Activated naive CD8-positive, alpha-beta T cell (primary cell): ENCODE measurements around the gene NAV2.
"Not testable (repeated sequence)": the region's sequence is repeated elsewhere in the genome, so short reads cannot be mapped to it uniquely, and the experiment has no call there.

Experiments used
- H3K27ac Mint-ChIP-seq: one replicate; pipeline ENCODE4 v1.8.0; 2021; ENCODE audit warnings: mixed read lengths
- H3K27me3 Mint-ChIP-seq: one replicate; pipeline ENCODE4 v1.8.0; 2021; ENCODE audit warnings: mixed read lengths
- H3K36me3 Mint-ChIP-seq: one replicate; pipeline ENCODE4 v1.8.0; 2021; ENCODE audit warnings: mixed read lengths
- H3K4me1 Mint-ChIP-seq: one replicate; pipeline ENCODE4 v1.8.0; 2021; ENCODE audit warnings: low read depth, mixed read lengths
- H3K4me3 Mint-ChIP-seq: one replicate; pipeline ENCODE4 v1.8.0; 2021; ENCODE audit warnings: mild to moderate bottlenecking, mixed read lengths
- H3K9me3 Mint-ChIP-seq: one replicate; pipeline ENCODE4 v1.8.0; 2021; ENCODE audit warnings: low read depth, mixed read lengths

The NAV2 gene

GRCh38 chr11:19924716-19925115 lies 212.1 kb downstream of the NAV2 start:
- H3K36me3 Mint-ChIP-seq: no peaks in the 10 kb centered on the region
- no peak overlapping the region for H3K27ac Mint-ChIP-seq
- H3K4me1 Mint-ChIP-seq: no peaks in the 10 kb centered on the region
- no peaks in the 10 kb centered on the region for H3K9me3 Mint-ChIP-seq
- peaks cover 1% of the 10 kb centered on the region for H3K27me3 Mint-ChIP-seq
- H3K4me3 Mint-ChIP-seq: no peak overlapping the region

DNA sequence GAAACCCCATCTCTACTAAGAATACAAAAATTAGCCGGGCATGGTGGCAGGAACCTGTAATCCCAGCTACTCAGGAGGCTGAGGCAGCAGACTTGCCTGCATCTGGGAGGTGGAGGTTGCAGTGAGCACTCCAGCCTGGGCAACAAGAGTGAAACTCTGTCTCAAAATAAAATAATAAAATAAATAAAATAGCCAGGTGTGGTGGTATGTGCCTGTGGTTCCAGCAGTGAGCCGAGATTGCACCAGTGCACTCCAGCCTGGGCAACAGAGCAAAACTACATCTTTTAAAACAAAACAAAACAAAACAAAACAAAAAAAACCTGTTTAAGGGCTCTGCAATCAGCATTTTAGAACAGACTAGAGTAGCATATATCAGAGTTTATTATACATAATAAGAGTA lies 214.8 kb downstream of the NAV2 start:
- not testable (repeated sequence) for H3K4me3 Mint-ChIP-seq, H3K9me3 Mint-ChIP-seq, H3K27ac Mint-ChIP-seq, H3K4me1 Mint-ChIP-seq, H3K36me3 Mint-ChIP-seq, H3K27me3 Mint-ChIP-seq

DNA sequence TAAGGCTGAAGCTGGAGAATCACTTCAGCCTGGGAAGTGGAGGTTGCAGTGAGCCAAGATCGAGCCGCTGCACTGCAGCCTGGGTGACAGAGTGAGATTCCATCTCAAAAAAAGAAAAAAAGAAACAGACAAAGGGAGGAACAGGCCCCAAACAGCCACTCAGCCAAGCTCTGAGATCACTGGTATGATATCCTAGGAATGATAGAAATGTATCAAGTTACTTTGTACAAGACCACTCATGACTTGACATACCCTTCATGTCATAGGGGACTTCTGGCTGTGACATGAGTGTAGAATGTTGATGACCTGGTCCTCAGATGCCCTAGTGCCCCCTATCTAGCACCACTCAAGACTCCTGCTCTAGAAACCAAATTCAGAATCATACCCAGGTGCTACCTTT lies 216.5 kb downstream of the NAV2 start:
- H3K27ac Mint-ChIP-seq: no peak overlapping the region
- H3K36me3 Mint-ChIP-seq: no peaks in the 10 kb centered on the region
- no peaks in the 10 kb centered on the region for H3K4me1 Mint-ChIP-seq
- H3K27me3 Mint-ChIP-seq: no peaks in the 10 kb centered on the region
- no peak overlapping the region for H3K4me3 Mint-ChIP-seq
- H3K9me3 Mint-ChIP-seq: no peaks in the 10 kb centered on the region

- Mint-ChIP-seq H3K27me3 (no peaks in the 10 kb centered on the region), H3K36me3 (no peaks in the 10 kb centered on the region)
Measured at GRCh38 chr11:19929655-19930054, 217.0 kb downstream of the NAV2 start.

DNA sequence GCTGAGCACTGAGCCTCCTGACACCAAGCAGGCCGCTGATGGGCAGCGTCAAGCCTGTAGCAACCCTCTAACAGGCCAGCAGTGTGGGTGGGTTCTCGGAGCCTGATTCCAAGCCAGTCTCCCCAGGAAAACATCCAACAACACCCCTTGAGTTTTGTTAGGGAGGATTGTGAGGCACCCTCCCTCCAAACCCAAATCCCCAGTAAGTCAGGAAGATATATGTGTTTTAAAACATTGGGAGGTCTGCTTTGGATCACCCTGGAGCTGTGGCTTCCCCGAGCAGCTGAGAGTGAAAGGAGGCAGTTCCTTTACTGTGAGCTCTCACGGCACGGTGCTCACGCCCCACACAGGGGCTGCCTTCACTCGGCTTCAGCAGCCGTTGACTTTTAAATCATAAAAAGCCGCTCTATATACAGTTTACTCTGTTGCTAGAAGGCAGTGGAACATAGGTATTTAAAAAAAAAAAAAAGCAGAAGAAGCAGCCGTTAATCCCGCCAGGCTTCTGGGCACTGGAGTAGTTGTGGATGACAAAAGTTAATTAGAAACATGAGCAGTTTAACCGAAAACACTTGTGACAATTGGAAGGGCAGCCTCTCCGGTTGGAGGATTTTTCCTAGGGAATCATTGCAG lies 218.6 kb downstream of the NAV2 start:
- Mint-ChIP-seq H3K36me3 (no peaks in the 10 kb centered on the region), H3K9me3 (no peaks in the 10 kb centered on the region), H3K4me1 (no peaks in the 10 kb centered on the region), H3K27ac (no peak overlapping the region), H3K27me3 (peaks cover 2% of the 10 kb centered on the region), H3K4me3 (no peak overlapping the region)

More at GRCh38 chr11:19929655-19930054, 217.0 kb downstream of the NAV2 start:
- Mint-ChIP-seq H3K27ac (no peak overlapping the region), H3K9me3 (no peaks in the 10 kb centered on the region), H3K4me3 (no peak overlapping the region), H3K4me1 (no peaks in the 10 kb centered on the region)

DNA sequence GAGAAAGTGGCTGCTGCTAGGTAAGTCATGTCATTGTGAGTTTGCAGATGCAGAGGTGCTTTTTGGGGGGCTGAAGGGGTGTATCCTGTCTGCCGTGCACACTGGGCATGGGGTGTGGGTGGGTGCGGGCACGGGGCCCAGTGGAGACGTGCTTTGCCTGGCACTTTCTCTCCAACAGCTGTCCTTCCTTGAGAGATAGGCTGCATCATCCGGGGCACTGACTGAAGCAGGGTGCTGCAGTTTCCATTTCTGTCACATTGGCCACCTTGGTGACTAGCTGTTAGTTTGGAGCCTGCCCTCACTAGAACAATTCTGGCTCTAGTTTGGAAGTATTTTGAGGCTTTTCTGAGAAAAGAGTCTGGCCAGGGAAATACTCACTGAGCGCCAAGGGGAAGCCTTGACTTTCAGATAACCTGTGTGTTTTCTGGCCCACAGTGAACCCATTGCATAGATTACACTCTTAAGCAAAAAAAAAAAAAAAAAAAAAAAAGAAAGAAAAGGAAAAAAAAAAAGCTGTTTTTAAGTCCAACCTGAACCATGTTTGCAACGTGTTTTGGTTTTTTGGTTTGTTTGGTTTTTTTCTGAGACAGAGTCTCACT lies 219.2 kb downstream of the NAV2 start:
- no peaks in the 10 kb centered on the region for H3K4me1 Mint-ChIP-seq
- H3K27ac Mint-ChIP-seq: no peak overlapping the region
- H3K36me3 Mint-ChIP-seq: no peaks in the 10 kb centered on the region
- H3K9me3 Mint-ChIP-seq: no peaks in the 10 kb centered on the region
- H3K27me3 Mint-ChIP-seq: peaks cover 2% of the 10 kb centered on the region
- H3K4me3 Mint-ChIP-seq: no peak overlapping the region

DNA sequence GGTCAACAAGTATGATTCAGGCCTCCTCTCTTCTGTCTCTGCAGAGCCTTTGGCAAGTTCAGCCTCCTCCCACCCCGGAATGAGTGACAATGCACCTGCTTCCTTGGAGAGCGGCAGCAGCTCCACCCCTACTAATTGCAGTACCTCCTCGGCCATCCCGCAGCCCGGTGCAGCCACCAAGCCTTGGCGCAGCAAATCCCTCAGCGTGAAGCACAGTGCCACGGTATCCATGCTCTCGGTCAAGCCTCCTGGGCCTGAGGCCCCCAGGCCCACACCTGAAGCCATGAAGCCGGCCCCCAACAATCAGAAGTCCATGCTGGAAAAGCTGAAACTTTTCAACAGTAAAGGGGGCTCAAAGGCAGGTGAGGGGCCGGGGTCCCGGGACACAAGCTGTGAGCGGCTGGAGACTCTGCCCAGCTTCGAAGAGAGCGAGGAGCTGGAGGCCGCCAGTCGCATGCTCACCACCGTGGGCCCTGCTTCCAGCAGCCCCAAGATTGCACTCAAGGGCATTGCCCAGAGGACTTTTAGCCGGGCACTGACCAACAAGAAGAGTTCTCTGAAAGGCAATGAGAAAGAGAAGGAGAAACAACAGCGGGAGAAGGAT lies 220.6 kb downstream of the NAV2 start:
- peaks cover 2% of the 10 kb centered on the region for H3K27me3 Mint-ChIP-seq
- H3K4me1 Mint-ChIP-seq: no peaks in the 10 kb centered on the region
- no peaks in the 10 kb centered on the region for H3K9me3 Mint-ChIP-seq
- H3K27ac Mint-ChIP-seq: no peak overlapping the region
- no peak overlapping the region for H3K4me3 Mint-ChIP-seq
- no peaks in the 10 kb centered on the region for H3K36me3 Mint-ChIP-seq

DNA sequence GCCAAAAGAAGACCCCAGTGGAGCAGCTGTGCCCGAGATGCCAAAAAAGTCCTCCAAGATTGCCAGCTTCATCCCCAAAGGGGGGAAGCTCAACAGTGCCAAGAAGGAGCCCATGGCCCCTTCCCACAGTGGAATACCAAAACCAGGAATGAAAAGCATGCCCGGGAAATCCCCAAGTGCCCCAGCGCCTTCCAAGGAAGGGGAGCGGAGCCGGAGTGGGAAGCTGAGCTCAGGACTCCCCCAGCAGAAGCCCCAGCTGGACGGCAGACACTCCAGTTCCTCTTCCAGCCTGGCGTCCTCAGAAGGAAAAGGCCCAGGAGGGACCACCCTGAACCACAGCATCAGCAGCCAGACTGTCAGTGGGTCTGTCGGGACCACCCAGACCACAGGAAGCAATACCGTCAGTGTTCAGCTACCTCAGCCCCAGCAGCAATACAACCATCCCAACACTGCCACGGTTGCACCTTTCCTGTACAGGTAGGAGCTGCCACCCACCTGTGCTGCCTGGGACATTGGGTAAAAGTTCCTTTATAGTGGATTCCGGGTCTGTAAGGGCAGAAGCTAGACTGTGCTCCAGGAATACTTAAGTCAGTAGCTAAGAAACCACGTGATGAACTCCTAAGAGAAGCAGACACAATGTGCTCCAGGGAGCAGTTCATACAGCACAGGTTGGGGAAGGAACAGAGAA lies 221.3 kb downstream of the NAV2 start:
- no peak overlapping the region for H3K4me3 Mint-ChIP-seq
- no peaks in the 10 kb centered on the region for H3K9me3 Mint-ChIP-seq
- H3K27ac Mint-ChIP-seq: no peak overlapping the region
- H3K27me3 Mint-ChIP-seq: peaks cover 2% of the 10 kb centered on the region
- no peaks in the 10 kb centered on the region for H3K4me1 Mint-ChIP-seq
- H3K36me3 Mint-ChIP-seq: no peaks in the 10 kb centered on the region

DNA sequence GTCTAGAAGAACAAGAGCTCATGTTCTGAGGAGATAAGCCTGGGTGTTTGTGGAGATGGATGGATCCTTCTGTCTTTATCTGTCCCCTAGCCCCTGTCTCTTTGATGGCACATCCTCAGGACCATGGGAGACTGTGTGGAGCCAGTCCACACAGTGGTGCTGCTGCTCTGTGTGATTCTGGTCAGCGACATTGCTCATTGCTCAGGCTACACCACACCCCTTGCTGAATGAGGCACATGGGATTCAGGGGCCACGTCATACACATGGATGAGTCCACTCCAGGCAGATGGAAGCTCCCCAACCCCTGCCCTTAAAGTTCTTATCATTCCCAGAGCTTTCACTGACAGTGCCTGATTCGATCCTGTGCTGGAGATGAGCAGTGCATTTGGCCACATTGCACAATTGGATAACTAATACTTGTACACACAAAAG lies 222.2 kb downstream of the NAV2 start:
- Mint-ChIP-seq H3K27ac (no peak overlapping the region), H3K27me3 (peaks cover 2% of the 10 kb centered on the region), H3K4me1 (no peaks in the 10 kb centered on the region), H3K9me3 (no peaks in the 10 kb centered on the region), H3K36me3 (no peaks in the 10 kb centered on the region), H3K4me3 (no peak overlapping the region)

DNA sequence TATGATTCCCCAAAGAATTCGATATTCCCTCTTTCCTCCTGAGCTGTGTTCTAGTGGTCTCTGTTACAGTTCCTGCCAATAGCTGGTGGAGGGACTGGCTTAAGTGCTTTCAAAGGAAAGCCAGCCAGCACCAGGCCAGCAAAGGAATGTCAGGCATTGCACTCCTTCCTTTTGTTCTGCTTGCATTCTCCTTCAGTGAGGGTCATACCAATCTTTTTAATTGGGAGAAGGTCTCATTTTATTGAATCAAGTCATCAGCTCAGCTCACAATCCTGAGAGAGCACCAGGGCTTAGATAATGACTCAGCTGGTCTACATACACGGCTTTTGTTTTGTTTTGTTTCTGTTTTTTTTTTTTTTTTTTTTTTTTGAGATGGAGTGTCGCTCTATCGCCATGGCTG lies 222.9 kb downstream of the NAV2 start:
- no peak overlapping the region for H3K4me3 Mint-ChIP-seq
- peaks cover 2% of the 10 kb centered on the region for H3K27me3 Mint-ChIP-seq
- no peak overlapping the region for H3K27ac Mint-ChIP-seq
- H3K9me3 Mint-ChIP-seq: no peaks in the 10 kb centered on the region
- H3K4me1 Mint-ChIP-seq: no peaks in the 10 kb centered on the region
- H3K36me3 Mint-ChIP-seq: no peaks in the 10 kb centered on the region

GRCh38 chr11:19936461-19936860 lies 223.8 kb downstream of the NAV2 start:
- Mint-ChIP-seq H3K4me3 (no peak overlapping the region), H3K4me1 (no peaks in the 10 kb centered on the region), H3K9me3 (no peaks in the 10 kb centered on the region), H3K27me3 (peaks cover 2% of the 10 kb centered on the region), H3K36me3 (no peaks in the 10 kb centered on the region), H3K27ac (no peak overlapping the region)

- no peaks in the 10 kb centered on the region for H3K4me1 Mint-ChIP-seq
Measured at GRCh38 chr11:19938169-19938856, 225.7 kb downstream of the NAV2 start.

GRCh38 chr11:19938866-19939265 lies 226.2 kb downstream of the NAV2 start:
- H3K27me3 Mint-ChIP-seq: peaks cover 2% of the 10 kb centered on the region
- H3K9me3 Mint-ChIP-seq: no peaks in the 10 kb centered on the region
- H3K4me3 Mint-ChIP-seq: no peak overlapping the region
- H3K27ac Mint-ChIP-seq: no peak overlapping the region
- H3K4me1 Mint-ChIP-seq: no peaks in the 10 kb centered on the region
- no peaks in the 10 kb centered on the region for H3K36me3 Mint-ChIP-seq

More at GRCh38 chr11:19938169-19938856, 225.7 kb downstream of the NAV2 start:
- Mint-ChIP-seq H3K4me3 (no peak overlapping the region), H3K9me3 (no peaks in the 10 kb centered on the region), H3K27me3 (peaks cover 2% of the 10 kb centered on the region), H3K27ac (no peak overlapping the region), H3K36me3 (no peaks in the 10 kb centered on the region)

DNA sequence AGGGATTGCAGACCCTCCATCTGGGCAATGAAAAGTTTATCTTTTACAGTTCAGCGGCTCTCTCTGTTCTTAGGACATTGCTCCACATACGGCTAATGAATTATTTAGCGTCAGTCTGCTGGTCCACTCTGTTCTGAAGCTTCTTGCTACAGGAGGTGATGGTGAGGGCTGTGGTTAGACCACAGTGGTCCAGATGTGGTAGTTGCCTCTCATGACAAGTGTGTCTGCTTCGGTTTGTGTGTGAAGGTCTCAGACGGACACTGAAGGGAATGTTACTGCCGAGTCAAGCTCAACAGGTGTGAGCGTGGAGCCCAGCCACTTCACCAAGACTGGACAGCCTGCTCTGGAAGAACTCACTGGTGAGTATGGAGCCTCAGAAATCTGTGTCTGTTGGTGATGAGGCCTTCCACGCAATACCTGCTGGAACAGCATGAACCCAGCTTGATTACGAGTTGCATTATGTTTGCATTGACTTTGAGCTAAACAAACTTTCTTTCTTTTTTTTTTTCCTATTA lies 226.8 kb downstream of the NAV2 start:
- H3K4me3 Mint-ChIP-seq: no peak overlapping the region
- H3K27me3 Mint-ChIP-seq: peaks cover 2% of the 10 kb centered on the region
- H3K4me1 Mint-ChIP-seq: no peaks in the 10 kb centered on the region
- no peak overlapping the region for H3K27ac Mint-ChIP-seq
- no peaks in the 10 kb centered on the region for H3K9me3 Mint-ChIP-seq
- no peaks in the 10 kb centered on the region for H3K36me3 Mint-ChIP-seq

DNA sequence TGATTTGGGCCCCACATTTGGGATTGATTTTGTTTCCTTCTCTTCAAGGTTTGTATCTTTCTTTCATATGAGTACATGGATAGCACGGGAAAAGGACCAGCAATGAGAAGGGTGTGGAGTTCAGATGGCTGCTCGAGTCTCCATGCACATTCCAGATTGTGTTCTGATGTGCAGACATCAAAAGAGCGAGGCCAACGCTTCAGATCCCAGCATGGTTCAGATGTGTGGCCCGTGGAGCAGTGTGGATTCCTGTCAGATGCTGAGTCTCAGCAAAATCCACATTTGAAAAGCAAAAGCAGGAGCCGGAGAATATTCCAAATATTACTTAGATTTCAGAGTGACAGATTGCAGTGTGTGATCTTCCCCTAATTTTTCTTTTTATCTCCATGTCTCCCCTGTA lies 228.2 kb downstream of the NAV2 start:
- no peaks in the 10 kb centered on the region for H3K36me3 Mint-ChIP-seq
- no peaks in the 10 kb centered on the region for H3K4me1 Mint-ChIP-seq
- H3K4me3 Mint-ChIP-seq: no peak overlapping the region
- no peaks in the 10 kb centered on the region for H3K9me3 Mint-ChIP-seq
- no peaks in the 10 kb centered on the region for H3K27me3 Mint-ChIP-seq
- H3K27ac Mint-ChIP-seq: no peak overlapping the region
